Natural killer cell treated with Interleukin-12 subunit alpha and Interleukin-12 subunit beta and Interleukin-15 and Interleukin-18, amount 100 ng/mL, for 72 hours (primary cell): Measurements from ENCODE around the gene TUBGCP6. TPM values are rescaled to one million over a fixed set of nuclear protein-coding genes. Genes with fewer than 3 reads are reported as not detected.

ENCODE experiments used
- ATAC-seq, 2 donors: fragments of 150-1000 bp; cut with Tn5 transposase in 1 of 2; sonication (Bioruptor Pico), chemical (Tn5 transposase) in 1 of 2; 2 replicates each; pipeline ENCODE4 v1.10.0; 2021
- DNase-seq: peaks from one replicate; pipeline ENCODE4 v3.0.0; 2022; ENCODE audit warnings: low spot score
- H3K27ac Mint-ChIP-seq, 2 donors: 1 replicate in 1 of 2; 2 replicates in 1 of 2; pipeline ENCODE4 v1.8.0; 2022; ENCODE audit warnings: mixed read lengths in 2 of 2, mild to moderate bottlenecking in 1 of 2, moderate library complexity in 1 of 2
- H3K27me3 Mint-ChIP-seq, 2 donors: 1 replicate in 1 of 2; 2 replicates in 1 of 2; pipeline ENCODE4 v1.8.0; 2022; ENCODE audit warnings: mixed read lengths in 2 of 2
- H3K36me3 Mint-ChIP-seq: one replicate; pipeline ENCODE4 v1.8.0; 2022; ENCODE audit warnings: mixed read lengths
- H3K4me1 Mint-ChIP-seq, 2 donors: 1 replicate in 1 of 2; 2 replicates in 1 of 2; pipeline ENCODE4 v1.8.0; 2022; ENCODE audit warnings: low read depth in 2 of 2, mixed read lengths in 2 of 2, mild to moderate bottlenecking in 1 of 2
- H3K4me3 Mint-ChIP-seq: one replicate; pipeline ENCODE4 v1.8.0; 2022; ENCODE audit warnings: mixed read lengths
- H3K9me3 Mint-ChIP-seq: 2 replicates; pipeline ENCODE4 v1.8.0; 2022; ENCODE audit warnings: mixed read lengths
- total RNA-seq, 2 donors: library from RNA; stranded (reverse); gene quantifications; one replicate each; pipeline ENCODE4 v1.2.3, GENCODE V29; 2022

TUBGCP6 gene
- total RNA-seq, 2 donors from 2014 or later = 47.6 to 80.1 TPM

GRCh38 chr22:50226063-50226874, 18.6 kb downstream of the TUBGCP6 start:
- ATAC-seq (no peak), DNase-seq (no peak)
- peaks cover 0 to 10% of the 10 kb centered on the region in 2 donors for H3K4me1 Mint-ChIP-seq
- H3K27me3 Mint-ChIP-seq = no peaks in the 10 kb centered on the region
- no peak overlapping the region for H3K4me3 Mint-ChIP-seq
- H3K9me3 Mint-ChIP-seq = no peaks in the 10 kb centered on the region
- no peaks in the 10 kb centered on the region for H3K36me3 Mint-ChIP-seq
- no peak overlapping the region for H3K27ac Mint-ChIP-seq

- ATAC-seq (no peak), DNase-seq (no peak)
- Mint-ChIP-seq H3K4me1 (peaks cover 0 to 10% of the 10 kb centered on the region in 2 donors), H3K4me3 (no peak overlapping the region), H3K27ac (no peak overlapping the region), H3K9me3 (no peaks in the 10 kb centered on the region), H3K27me3 (no peaks in the 10 kb centered on the region), H3K36me3 (no peaks in the 10 kb centered on the region)
Measured at GRCh38 chr22:50225200-50225969, 19.4 kb downstream of the TUBGCP6 start.

GRCh38 chr22:50224071-50224470, 20.8 kb downstream of the TUBGCP6 start:
- no peak for ATAC-seq
- no peak for DNase-seq
- H3K27ac Mint-ChIP-seq = no peak overlapping the region
- H3K36me3 Mint-ChIP-seq = no peaks in the 10 kb centered on the region
- H3K4me1 Mint-ChIP-seq = peaks cover 0 to 10% of the 10 kb centered on the region in 2 donors
- H3K27me3 Mint-ChIP-seq = no peaks in the 10 kb centered on the region
- H3K9me3 Mint-ChIP-seq = no peaks in the 10 kb centered on the region
- no peak overlapping the region for H3K4me3 Mint-ChIP-seq

- Mint-ChIP-seq H3K4me1 (peaks cover 0 to 3% of the 10 kb centered on the region in 2 donors), H3K27ac (no peak overlapping the region), H3K27me3 (no peaks in the 10 kb centered on the region), H3K9me3 (no peaks in the 10 kb centered on the region), H3K4me3 (no peak overlapping the region), H3K36me3 (no peaks in the 10 kb centered on the region)
- ATAC-seq (no peak), DNase-seq (no peak)
Measured at GRCh38 chr22:50222508-50222907, 22.3 kb downstream of the TUBGCP6 start.

- no peak for ATAC-seq
- Mint-ChIP-seq H3K27ac (no peak overlapping the region), H3K27me3 (no peaks in the 10 kb centered on the region), H3K4me1 (no peaks in the 10 kb centered on the region), H3K36me3 (no peaks in the 10 kb centered on the region), H3K4me3 (no peak overlapping the region), H3K9me3 (no peaks in the 10 kb centered on the region)
- DNase-seq = no peak
Measured at GRCh38 chr22:50221410-50222300, 23.2 kb downstream of the TUBGCP6 start.

- Mint-ChIP-seq H3K27me3 (no peaks in the 10 kb centered on the region), H3K27ac (no peak overlapping the region), H3K4me1 (no peaks in the 10 kb centered on the region), H3K9me3 (no peaks in the 10 kb centered on the region), H3K36me3 (no peaks in the 10 kb centered on the region), H3K4me3 (no peak overlapping the region)
- no peak for ATAC-seq
- no peak for DNase-seq
Measured at GRCh38 chr22:50220603-50221409, 24.0 kb downstream of the TUBGCP6 start.

GRCh38 chr22:50219800-50220602, 24.8 kb downstream of the TUBGCP6 start:
- Mint-ChIP-seq H3K27me3 (no peaks in the 10 kb centered on the region), H3K27ac (no peak overlapping the region), H3K36me3 (peaks cover 1% of the 10 kb centered on the region), H3K4me3 (no peak overlapping the region), H3K9me3 (no peaks in the 10 kb centered on the region), H3K4me1 (peaks cover under 1 to 2% of the 10 kb centered on the region in 2 donors)
- DNase-seq (no peak), ATAC-seq (no peak)

- H3K4me1 Mint-ChIP-seq = peaks cover 5 to 6% of the 10 kb centered on the region in 2 donors
- ATAC-seq (no peak), DNase-seq (no peak)
- H3K27ac Mint-ChIP-seq = no peak overlapping the region
- no peaks in the 10 kb centered on the region for H3K27me3 Mint-ChIP-seq
- peaks cover 6% of the 10 kb centered on the region for H3K36me3 Mint-ChIP-seq
- no peak overlapping the region for H3K4me3 Mint-ChIP-seq
- H3K9me3 Mint-ChIP-seq = no peaks in the 10 kb centered on the region
Measured at GRCh38 chr22:50218996-50219727, 25.7 kb downstream of the TUBGCP6 start.

GRCh38 chr22:50218153-50218995, 26.4 kb downstream of the TUBGCP6 start:
- DNase-seq (no peak), ATAC-seq (no peak)
- Mint-ChIP-seq H3K4me1 (peaks cover 5 to 6% of the 10 kb centered on the region in 2 donors), H3K36me3 (peaks cover 6% of the 10 kb centered on the region), H3K27me3 (no peaks in the 10 kb centered on the region), H3K9me3 (no peaks in the 10 kb centered on the region), H3K4me3 (no peak overlapping the region), H3K27ac (no peak overlapping the region)

- Mint-ChIP-seq H3K4me1 (peaks cover 5 to 9% of the 10 kb centered on the region in 2 donors), H3K27ac (no peak overlapping the region), H3K9me3 (no peaks in the 10 kb centered on the region), H3K36me3 (peaks cover 10% of the 10 kb centered on the region), H3K4me3 (no peak overlapping the region), H3K27me3 (no peaks in the 10 kb centered on the region)
- ATAC-seq (no peak), DNase-seq (no peak)
Measured at GRCh38 chr22:50217543-50218152, 27.2 kb downstream of the TUBGCP6 start.
